SIG-M5 (cell line): ENCODE data around the gene F7.
"Not testable (repeated sequence)": the region's sequence is repeated elsewhere in the genome, so short reads cannot be mapped to it uniquely, and the experiment has no call there.

Experiments
- DNase-seq: peaks from one replicate; lab custom pipeline; 2025; lab: John Stamatoyannopoulos, UW

Gene F7

GRCh38 chr13:113153810-113154748, 48.5 kb downstream of the F7 start:
- no peak for DNase-seq

GRCh38 chr13:113155201-113155600, 49.6 kb downstream of the F7 start:
- DNase-seq: no peak

- no peak for DNase-seq
These were observed 50.5 kb downstream of the F7 start for GRCh38 chr13:113155982-113156655.

DNA sequence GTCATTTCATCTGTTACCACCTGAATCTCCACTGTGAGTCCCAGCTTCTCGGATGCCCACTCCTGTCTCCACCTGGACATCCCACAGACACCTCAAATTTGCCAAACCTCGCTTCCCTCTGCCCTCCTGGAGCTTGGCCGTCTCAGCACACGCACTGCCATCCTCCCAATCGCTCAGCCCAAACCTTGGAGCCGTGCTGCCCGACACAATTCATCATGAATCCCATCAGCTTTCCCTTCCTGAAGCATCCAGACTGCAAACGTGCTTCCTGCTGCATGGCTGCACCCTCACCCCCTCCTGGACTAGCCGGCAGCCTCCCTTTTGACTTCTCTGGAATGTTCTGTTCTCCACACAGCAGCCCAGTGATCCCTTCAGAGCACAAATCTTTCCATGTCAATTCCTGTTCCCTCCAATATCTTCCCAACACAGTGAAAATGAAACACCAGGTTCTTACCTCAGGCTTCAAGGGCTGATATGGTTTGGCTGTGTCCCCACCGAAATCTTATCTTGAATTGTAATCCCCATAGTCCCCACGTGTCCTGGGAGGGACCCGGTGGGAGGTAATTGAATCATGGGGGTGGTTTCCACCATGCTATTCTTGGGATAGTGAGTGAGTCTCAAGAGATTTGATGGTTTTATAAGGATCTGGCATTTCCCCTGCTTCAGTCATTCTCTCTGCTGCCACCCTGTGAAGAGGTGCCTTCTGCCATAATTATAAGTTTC, 51.8 kb downstream of the F7 start:
- no peak for DNase-seq

GRCh38 chr13:113157929-113158747, 52.5 kb downstream of the F7 start, which contains the start of gene PROZ:
Gene PROZ (plus strand): TSS chr13:113158648. CDS start chr13:113158661, 13 bp downstream.
- no peak for DNase-seq

DNA sequence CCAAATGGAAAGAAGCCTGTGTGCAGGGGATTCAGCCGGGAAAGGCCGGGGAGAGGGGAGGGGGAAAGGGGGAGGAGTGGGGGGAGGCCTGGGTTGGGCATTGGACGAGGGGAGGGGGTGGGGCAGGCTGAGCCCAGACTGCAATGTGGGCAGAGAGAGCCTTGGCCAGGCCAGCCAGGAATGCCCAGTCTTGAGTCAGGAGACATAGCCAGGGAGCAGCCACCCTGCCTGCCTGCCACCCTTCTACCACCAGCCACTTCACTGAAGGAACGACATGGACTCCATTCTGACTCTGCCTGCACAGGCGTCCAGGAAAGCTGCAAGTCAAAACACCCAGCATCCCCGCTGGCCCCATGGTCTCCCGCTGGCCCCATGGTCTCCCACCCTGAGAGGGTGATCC, 53.4 kb downstream of the F7 start:
- no peak for DNase-seq

GRCh38 chr13:113159701-113160100, 54.1 kb downstream of the F7 start:
- no peak for DNase-seq

DNA sequence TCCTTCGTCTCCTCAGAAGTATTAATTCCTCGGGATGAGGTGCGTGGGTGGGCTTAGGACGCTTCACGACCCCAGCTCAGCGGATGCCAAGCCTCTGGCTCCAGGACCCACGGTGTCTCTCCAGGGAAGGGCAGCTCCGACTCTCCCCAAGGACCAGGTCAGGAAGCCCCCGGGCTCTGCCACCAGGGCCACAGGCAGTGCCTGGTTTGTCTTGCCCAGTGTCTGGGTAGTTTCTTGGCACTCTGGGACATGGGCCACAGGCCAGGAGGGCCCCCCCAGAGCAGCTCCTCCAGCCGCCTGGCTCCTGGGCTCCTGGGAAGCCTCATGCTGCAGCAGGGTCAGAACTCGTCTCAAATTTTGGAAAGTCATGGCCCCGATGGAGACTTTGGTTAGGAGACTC, 55.4 kb downstream of the F7 start:
- DNase-seq: no peak

GRCh38 chr13:113161433-113161832, 55.8 kb downstream of the F7 start:
- DNase-seq: no peak

- DNase-seq: not testable (repeated sequence)
These were observed 56.4 kb downstream of the F7 start for GRCh38 chr13:113161975-113162374.

GRCh38 chr13:113162783-113163685, 57.4 kb downstream of the F7 start:
- no peak for DNase-seq

DNA sequence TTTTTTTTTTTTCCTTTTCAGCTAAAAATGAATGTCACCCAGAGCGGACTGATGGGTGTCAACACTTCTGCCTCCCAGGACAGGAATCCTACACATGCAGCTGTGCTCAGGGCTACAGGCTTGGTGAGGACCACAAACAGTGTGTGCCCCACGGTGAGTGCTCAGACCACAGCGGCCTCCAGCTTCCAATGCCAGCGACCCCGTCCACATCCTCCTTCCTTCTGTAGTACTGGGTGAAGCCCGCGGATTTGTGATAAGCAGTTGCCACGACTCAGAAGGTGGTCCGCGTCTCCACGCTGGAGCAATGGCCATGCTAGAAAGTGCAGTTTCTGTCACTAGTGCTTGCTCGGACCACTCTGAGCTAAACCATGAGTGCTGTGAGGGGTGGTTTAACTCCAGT, 58.9 kb downstream of the F7 start:
- DNase-seq: no peak

- no peak for DNase-seq
These were observed 60.7 kb downstream of the F7 start for GRCh38 chr13:113166266-113166665.

GRCh38 chr13:113166681-113167080, 61.1 kb downstream of the F7 start:
- no peak for DNase-seq

GRCh38 chr13:113167155-113167554, 61.6 kb downstream of the F7 start:
- no peak for DNase-seq

- no peak for DNase-seq
These were observed 62.0 kb downstream of the F7 start for GRCh38 chr13:113167575-113167974.

- no peak for DNase-seq
These were observed 62.6 kb downstream of the F7 start for GRCh38 chr13:113168211-113168610.

GRCh38 chr13:113169277-113170272, 64.0 kb downstream of the F7 start:
- DNase-seq: no peak
